WTC11 (cell line): ENCODE data around the gene GRM7. TPM values are rescaled to one million over a fixed set of nuclear protein-coding genes. Genes with fewer than 3 reads are reported as not detected.

ENCODE experiments used
- ATAC-seq: fragments of 200-7000 bp; cut with Tn5 transposase; 2 replicates; pipeline ENCODE4 v1.10.0; 2021; ENCODE audit warnings: mild to moderate bottlenecking, moderate library complexity
- CTCF ChIA-PET: fragments of 300-600 bp; sonication (Branson Sonifier 250); formaldehyde crosslinking; loops from one replicate; lab custom pipeline; 2021; ENCODE audit warnings: antibody characterized with exemption; lab: Charles Lee
- POLR2A ChIA-PET: fragments of 350-600 bp; sonication (Branson Sonifier 250); formaldehyde crosslinking; loops from one replicate; lab custom pipeline; 2021; ENCODE audit warnings: antibody characterized with exemption; lab: Charles Lee
- DNase-seq: peaks from one replicate; pipeline ENCODE4 v3.0.0; 2021; ENCODE audit warnings: low spot score
- H3K27ac Mint-ChIP-seq: 2 replicates; pipeline ENCODE4 v1.8.0; 2021; ENCODE audit warnings: mixed read lengths
- H3K27me3 Mint-ChIP-seq: 2 replicates; pipeline ENCODE4 v1.8.0; 2021; ENCODE audit warnings: low read depth, mild to moderate bottlenecking, moderate library complexity, mixed read lengths
- H3K36me3 Mint-ChIP-seq: 2 replicates; pipeline ENCODE4 v1.8.0; 2021; ENCODE audit warnings: mixed read lengths
- H3K4me1 Mint-ChIP-seq: 2 replicates; pipeline ENCODE4 v1.8.0; 2022; ENCODE audit warnings: mixed read lengths
- H3K4me3 Mint-ChIP-seq: 2 replicates; pipeline ENCODE4 v1.8.0; 2021; ENCODE audit warnings: mild to moderate bottlenecking, moderate library complexity, mixed read lengths
- H3K9me3 Mint-ChIP-seq: 2 replicates; pipeline ENCODE4 v1.8.0; 2021; ENCODE audit warnings: mixed read lengths
- ATF6 ChIP-seq: sonication (generic); formaldehyde crosslinking; IDR thresholded peaks from 2 replicates; pipeline ENCODE4 v1.8.1; 2023; ENCODE audit warnings: mild to moderate bottlenecking, missing genetic modification reagents
- CBFB ChIP-seq: sonication (generic); formaldehyde crosslinking; IDR thresholded peaks from 2 replicates; pipeline ENCODE4 v1.8.1; 2022; ENCODE audit warnings: mild to moderate bottlenecking, low read depth, missing genetic modification reagents
- CREB1 ChIP-seq: sonication (generic); formaldehyde crosslinking; IDR thresholded peaks from 2 replicates; pipeline ENCODE4 v1.8.0; 2023; ENCODE audit warnings: mild to moderate bottlenecking, missing genetic modification reagents
- ELF4 ChIP-seq: sonication (generic); formaldehyde crosslinking; IDR thresholded peaks from 2 replicates; pipeline ENCODE4 v1.8.1; 2022; ENCODE audit warnings: low read depth, mild to moderate bottlenecking, moderate library complexity, missing genetic modification reagents
- FOXK1 ChIP-seq: sonication (generic); formaldehyde crosslinking; IDR thresholded peaks from 2 replicates; pipeline ENCODE4 v1.8.0; 2022; ENCODE audit warnings: mild to moderate bottlenecking, moderate library complexity, missing genetic modification reagents
- GRHL2 ChIP-seq: fragments of 250-450 bp; sonication (Bioruptor Pico); IDR thresholded peaks from 2 replicates; pipeline ENCODE4 v1.8.0; 2022; ENCODE audit warnings: mild to moderate bottlenecking, moderate library complexity; ENCODE audit not compliant: insufficient replicate concordance, severe bottlenecking
- JUN ChIP-seq: sonication (generic); formaldehyde crosslinking; IDR thresholded peaks from 2 replicates; pipeline ENCODE4 v1.8.0; 2023; ENCODE audit warnings: mild to moderate bottlenecking, missing genetic modification reagents
- KAT7 ChIP-seq: sonication (generic); formaldehyde crosslinking; IDR thresholded peaks from 2 replicates; pipeline ENCODE4 v1.8.1; 2023; ENCODE audit warnings: missing genetic modification reagents, mild to moderate bottlenecking, borderline replicate concordance
- MYBL2 ChIP-seq: sonication (generic); formaldehyde crosslinking; IDR thresholded peaks from 2 replicates; pipeline ENCODE4 v1.8.1; 2023; ENCODE audit warnings: mild to moderate bottlenecking, moderate library complexity, missing genetic modification reagents
- NFATC4 ChIP-seq: fragments of 250-450 bp; sonication (Bioruptor Pico); IDR thresholded peaks from 2 replicates; pipeline ENCODE4 v1.9.0; 2021; ENCODE audit warnings: mild to moderate bottlenecking
- PRRX2 ChIP-seq: fragments of 250-450 bp; sonication (Bioruptor Pico); IDR thresholded peaks from 2 replicates; pipeline ENCODE4 v1.8.0; 2021; ENCODE audit warnings: mild to moderate bottlenecking
- SMAD3 ChIP-seq: sonication (generic); formaldehyde crosslinking; IDR thresholded peaks from 2 replicates; pipeline ENCODE4 v1.8.0; 2022; ENCODE audit warnings: missing genetic modification reagents, mild to moderate bottlenecking, borderline replicate concordance
- SMAD4 ChIP-seq: sonication (generic); formaldehyde crosslinking; IDR thresholded peaks from 2 replicates; pipeline ENCODE4 v1.8.0; 2022; ENCODE audit warnings: mild to moderate bottlenecking, missing genetic modification reagents
- TEAD4 ChIP-seq: sonication (generic); formaldehyde crosslinking; IDR thresholded peaks from 2 replicates; pipeline ENCODE4 v1.8.0; 2022; ENCODE audit warnings: mild to moderate bottlenecking, missing genetic modification reagents
- ZBTB21 ChIP-seq: sonication (generic); formaldehyde crosslinking; IDR thresholded peaks from 2 replicates; pipeline ENCODE4 v1.8.1; 2023; ENCODE audit warnings: mild to moderate bottlenecking, missing genetic modification reagents, borderline replicate concordance
- ZNF121 ChIP-seq: sonication (generic); formaldehyde crosslinking; IDR thresholded peaks from 2 replicates; pipeline ENCODE4 v1.8.0; 2023; ENCODE audit warnings: missing genetic modification reagents
- ZNF138 ChIP-seq: sonication (generic); formaldehyde crosslinking; conservative IDR thresholded peaks from 2 replicates; pipeline ENCODE4 v1.8.1; 2022; ENCODE audit warnings: mild to moderate bottlenecking, moderate library complexity, missing genetic modification reagents
- ZNF317 ChIP-seq: sonication (generic); formaldehyde crosslinking; IDR thresholded peaks from 2 replicates; pipeline ENCODE4 v1.8.1; 2023; ENCODE audit warnings: low read depth, mild to moderate bottlenecking, moderate library complexity, missing genetic modification reagents, borderline replicate concordance
- ZNF396 ChIP-seq: fragments of 250-450 bp; sonication (Bioruptor Pico); IDR thresholded peaks from 2 replicates; pipeline ENCODE4 v1.8.0; 2021; ENCODE audit warnings: mild to moderate bottlenecking, moderate library complexity, borderline replicate concordance
- ZNF423 ChIP-seq: fragments of 250-450 bp; sonication (Bioruptor Pico); IDR thresholded peaks from 2 replicates; pipeline ENCODE4 v2.1.2; 2022; ENCODE audit warnings: mild to moderate bottlenecking, moderate library complexity
- total RNA-seq: library from RNA; stranded (reverse); gene quantifications from 3 replicates; pipeline ENCODE4 v1.2.3, GENCODE V29; 2021
- TF ChIP-seq, protein P1 (sequence below): sonication (generic); formaldehyde crosslinking; IDR thresholded peaks from 2 replicates; pipeline ENCODE4 v1.8.1; 2022; ENCODE audit warnings: low read depth, mild to moderate bottlenecking, moderate library complexity, missing genetic modification reagents, borderline replicate concordance
- TF ChIP-seq, protein P2 (sequence below): sonication (generic); formaldehyde crosslinking; IDR thresholded peaks from 2 replicates; pipeline ENCODE4 v1.8.1; 2022; ENCODE audit warnings: low read depth, missing genetic modification reagents, borderline replicate concordance
- TF ChIP-seq, protein P3 (sequence below): sonication (generic); formaldehyde crosslinking; IDR thresholded peaks from 2 replicates; pipeline ENCODE4 v1.8.1; 2023; ENCODE audit warnings: mild to moderate bottlenecking, missing genetic modification reagents, moderate library complexity

Gene GRM7
- total RNA-seq, 1 experiment from 2014 or later: 0.42 TPM

GRCh38 chr3:7100136-7100535, 239.2 kb downstream of the GRM7 start:
- TF ChIP-seq SMAD3 (CRISPR knock-in tag): no peak
- TF ChIP-seq MYBL2 (CRISPR knock-in tag): no peak
- TF ChIP-seq CREB1 (CRISPR knock-in tag): no peak
- no peak for TF ChIP-seq ZNF396
- no peak for TF ChIP-seq ZNF138 (CRISPR knock-in tag)
- TF ChIP-seq ZNF423 (CRISPR knock-in tag): no peak
- TF ChIP-seq JUN (CRISPR knock-in tag): no peak
- no peak for TF ChIP-seq PRRX2
- TF ChIP-seq CBFB (CRISPR knock-in tag): no peak
- TF ChIP-seq ATF6 (CRISPR knock-in tag): no peak
- TF ChIP-seq ZNF121 (CRISPR knock-in tag): no peak
- POLR2A ChIA-PET: no interaction called here
- no peaks in the 10 kb centered on the region for H3K4me1 Mint-ChIP-seq
- H3K27ac Mint-ChIP-seq: no peak overlapping the region
- CTCF ChIA-PET: no interaction called here
- H3K9me3 Mint-ChIP-seq: peaks cover 72% of the 10 kb centered on the region
- peaks cover 49% of the 10 kb centered on the region for H3K36me3 Mint-ChIP-seq
- no peak for DNase-seq
- no peak for ATAC-seq
- peaks cover 2% of the 10 kb centered on the region; the same call in 1 of the 2 replicates for H3K27me3 Mint-ChIP-seq
- no peak overlapping the region for H3K4me3 Mint-ChIP-seq

GRCh38 chr3:7106635-7107034, 245.7 kb downstream of the GRM7 start:
- no peak for ATAC-seq

GRCh38 chr3:7112523-7113056, 251.7 kb downstream of the GRM7 start:
- H3K4me3 Mint-ChIP-seq: no peak overlapping the region
- peaks cover 16% of the 10 kb centered on the region for H3K36me3 Mint-ChIP-seq
- H3K4me1 Mint-ChIP-seq: no peaks in the 10 kb centered on the region
- ATAC-seq: no peak
- no peak for TF ChIP-seq NFATC4 (CRISPR knock-in tag)
- TF ChIP-seq FOXK1 (CRISPR knock-in tag): no peak
- TF ChIP-seq, protein P1, sequence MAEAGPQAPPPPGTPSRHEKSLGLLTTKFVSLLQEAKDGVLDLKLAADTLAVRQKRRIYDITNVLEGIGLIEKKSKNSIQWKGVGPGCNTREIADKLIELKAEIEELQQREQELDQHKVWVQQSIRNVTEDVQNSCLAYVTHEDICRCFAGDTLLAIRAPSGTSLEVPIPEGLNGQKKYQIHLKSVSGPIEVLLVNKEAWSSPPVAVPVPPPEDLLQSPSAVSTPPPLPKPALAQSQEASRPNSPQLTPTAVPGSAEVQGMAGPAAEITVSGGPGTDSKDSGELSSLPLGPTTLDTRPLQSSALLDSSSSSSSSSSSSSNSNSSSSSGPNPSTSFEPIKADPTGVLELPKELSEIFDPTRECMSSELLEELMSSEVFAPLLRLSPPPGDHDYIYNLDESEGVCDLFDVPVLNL (CRISPR knock-in tag): no peak
- no peak for TF ChIP-seq ZBTB21 (CRISPR knock-in tag)
- TF ChIP-seq, protein P2, sequence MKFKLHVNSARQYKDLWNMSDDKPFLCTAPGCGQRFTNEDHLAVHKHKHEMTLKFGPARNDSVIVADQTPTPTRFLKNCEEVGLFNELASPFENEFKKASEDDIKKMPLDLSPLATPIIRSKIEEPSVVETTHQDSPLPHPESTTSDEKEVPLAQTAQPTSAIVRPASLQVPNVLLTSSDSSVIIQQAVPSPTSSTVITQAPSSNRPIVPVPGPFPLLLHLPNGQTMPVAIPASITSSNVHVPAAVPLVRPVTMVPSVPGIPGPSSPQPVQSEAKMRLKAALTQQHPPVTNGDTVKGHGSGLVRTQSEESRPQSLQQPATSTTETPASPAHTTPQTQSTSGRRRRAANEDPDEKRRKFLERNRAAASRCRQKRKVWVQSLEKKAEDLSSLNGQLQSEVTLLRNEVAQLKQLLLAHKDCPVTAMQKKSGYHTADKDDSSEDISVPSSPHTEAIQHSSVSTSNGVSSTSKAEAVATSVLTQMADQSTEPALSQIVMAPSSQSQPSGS (CRISPR knock-in tag): no peak
- TF ChIP-seq GRHL2: no peak
- no peaks in the 10 kb centered on the region for H3K27me3 Mint-ChIP-seq
- no peak overlapping the region for H3K27ac Mint-ChIP-seq
- no peak for DNase-seq
- peaks cover 50% of the 10 kb centered on the region for H3K9me3 Mint-ChIP-seq
- POLR2A ChIA-PET: no interaction called here
- CTCF ChIA-PET: no interaction called here

More at GRCh38 chr3:7106635-7107034, 245.7 kb downstream of the GRM7 start:
- no peak for DNase-seq
- Mint-ChIP-seq H3K4me1 (no peaks in the 10 kb centered on the region), H3K36me3 (peaks cover 23% of the 10 kb centered on the region), H3K9me3 (peaks cover 48% of the 10 kb centered on the region), H3K4me3 (no peak overlapping the region), H3K27ac (no peak overlapping the region), H3K27me3 (peaks cover 2% of the 10 kb centered on the region; the same call in 1 of the 2 replicates)
- POLR2A ChIA-PET: no interaction called here
- CTCF ChIA-PET: no interaction called here
- TF ChIP-seq TEAD4 (CRISPR knock-in tag) (no peak), GRHL2 (no peak), KAT7 (CRISPR knock-in tag) (no peak), ZNF317 (CRISPR knock-in tag) (no peak), ELF4 (no peak), SMAD4 (no peak), MYBL2 (CRISPR knock-in tag) (no peak), JUN (CRISPR knock-in tag) (no peak)
- TF ChIP-seq, protein P3, sequence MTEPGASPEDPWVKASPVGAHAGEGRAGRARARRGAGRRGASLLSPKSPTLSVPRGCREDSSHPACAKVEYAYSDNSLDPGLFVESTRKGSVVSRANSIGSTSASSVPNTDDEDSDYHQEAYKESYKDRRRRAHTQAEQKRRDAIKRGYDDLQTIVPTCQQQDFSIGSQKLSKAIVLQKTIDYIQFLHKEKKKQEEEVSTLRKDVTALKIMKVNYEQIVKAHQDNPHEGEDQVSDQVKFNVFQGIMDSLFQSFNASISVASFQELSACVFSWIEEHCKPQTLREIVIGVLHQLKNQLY: no peak
